Measurements from ENCODE around the gene ARRB1.

The ARRB1 gene

GRCh38 chr11:75303544-75304224 lies 47.8 kb downstream of the ARRB1 start:
- no peak overlapping the region for H3K4me3 ChIP-seq (ENCODE audit: low read depth, low read length)

DNA sequence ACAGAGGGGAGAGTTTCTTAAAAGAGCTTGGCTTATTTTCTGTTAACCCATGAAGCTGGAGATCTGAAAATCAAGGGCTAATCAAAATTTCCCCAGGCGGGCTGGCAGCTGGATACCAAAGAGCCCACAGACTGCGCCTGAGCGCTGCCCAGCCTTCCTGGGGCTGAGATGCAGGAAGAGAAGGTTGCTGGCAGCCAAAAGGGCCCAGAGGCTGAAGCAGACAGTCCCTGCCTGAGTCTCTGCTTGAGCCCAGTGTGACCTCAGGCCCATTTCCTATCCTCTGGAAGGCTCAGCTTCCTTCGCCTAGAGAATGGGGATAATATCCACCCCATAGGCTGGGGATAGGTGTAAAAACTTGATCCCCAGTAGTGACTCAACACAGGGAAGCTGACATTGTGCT lies 49.1 kb downstream of the ARRB1 start:
- H3K4me3 ChIP-seq (ENCODE audit: low read depth, low read length) = no peak overlapping the region

DNA sequence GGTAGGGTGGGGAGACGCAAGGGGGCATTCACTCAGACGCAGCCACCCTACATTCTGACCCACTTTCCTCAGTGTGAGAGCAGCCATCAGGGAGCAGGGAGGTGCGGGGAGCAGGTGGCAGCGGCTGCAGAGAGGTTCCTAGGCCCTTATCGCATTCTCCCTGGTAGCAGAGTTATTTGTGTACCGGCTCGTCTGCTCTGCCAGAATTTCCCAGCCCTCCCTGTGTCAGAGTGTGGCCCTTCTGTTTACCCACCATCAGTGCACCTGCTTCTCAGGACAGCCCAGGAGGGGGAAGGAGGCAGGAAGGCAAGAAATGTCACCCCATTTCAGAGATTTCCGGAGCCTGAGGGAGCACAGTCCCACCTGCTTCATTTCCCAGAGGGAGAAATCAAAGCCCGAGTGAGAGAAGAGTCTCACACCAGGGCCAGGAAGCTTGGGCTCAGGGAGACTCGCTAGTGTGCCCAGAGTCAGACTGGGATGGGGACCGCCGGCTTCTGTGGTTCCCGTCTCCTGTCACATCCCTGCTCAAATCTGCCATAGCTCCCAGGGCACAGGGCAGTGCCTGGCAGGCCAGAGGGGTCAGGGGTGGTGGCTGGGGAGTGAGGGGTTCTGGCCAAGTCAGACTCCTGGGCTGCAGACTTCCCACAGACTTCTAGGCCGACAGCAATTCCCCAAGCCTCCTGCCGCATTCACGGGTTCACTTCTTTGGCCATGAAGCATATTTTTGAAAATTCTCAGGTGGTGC lies 49.7 kb downstream of the ARRB1 start:
- no peak overlapping the region for H3K4me3 ChIP-seq (ENCODE audit: low read depth, low read length)

- H3K4me3 ChIP-seq (ENCODE audit: low read depth, low read length) = no peak overlapping the region
Measured at GRCh38 chr11:75301131-75301530, 50.3 kb downstream of the ARRB1 start.

GRCh38 chr11:75298976-75299260 lies 52.5 kb downstream of the ARRB1 start:
- no peak overlapping the region for H3K4me3 ChIP-seq (ENCODE audit: low read depth, low read length)

GRCh38 chr11:75298191-75298975 lies 53.1 kb downstream of the ARRB1 start:
- no peak overlapping the region for H3K4me3 ChIP-seq (ENCODE audit: low read depth, low read length)

GRCh38 chr11:75293903-75294302 lies 57.6 kb downstream of the ARRB1 start:
- no peak overlapping the region for H3K4me3 ChIP-seq (ENCODE audit: low read depth, low read length)

- H3K4me3 ChIP-seq (ENCODE audit: low read depth, low read length) = no peak overlapping the region
Measured at GRCh38 chr11:75292943-75293342, 58.5 kb downstream of the ARRB1 start.

- H3K4me3 ChIP-seq (ENCODE audit: low read depth, low read length) = no peak overlapping the region
Measured at GRCh38 chr11:75291741-75292140, 59.7 kb downstream of the ARRB1 start.

GRCh38 chr11:75289919-75290318 lies 61.5 kb downstream of the ARRB1 start:
- no peak overlapping the region for H3K4me3 ChIP-seq (ENCODE audit: low read depth, low read length)

DNA sequence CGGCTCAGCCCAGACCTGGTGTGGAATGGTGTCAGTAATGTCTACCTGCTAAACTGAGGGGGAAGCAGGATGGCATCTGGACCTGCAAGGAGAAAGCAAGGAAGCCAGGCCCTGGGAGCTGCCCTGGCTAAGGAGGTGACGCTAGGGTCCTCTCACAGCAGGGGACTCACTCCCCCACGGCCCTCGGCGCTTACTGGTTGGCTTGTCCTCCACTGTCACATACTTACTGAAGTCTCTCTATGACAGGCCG lies 62.0 kb downstream of the ARRB1 start:
- H3K4me3 ChIP-seq (ENCODE audit: low read depth, low read length) = no peak overlapping the region

GRCh38 chr11:75287579-75287978 lies 63.9 kb downstream of the ARRB1 start:
- H3K4me3 ChIP-seq (ENCODE audit: low read depth, low read length) = no peak overlapping the region

- H3K4me3 ChIP-seq (ENCODE audit: low read depth, low read length) = no peak overlapping the region
Measured at GRCh38 chr11:75286826-75287465, 64.5 kb downstream of the ARRB1 start.

- H3K4me3 ChIP-seq (ENCODE audit: low read depth, low read length) = no peak overlapping the region
Measured at GRCh38 chr11:75285776-75286360, 65.6 kb downstream of the ARRB1 start.

- no peak overlapping the region for H3K4me3 ChIP-seq (ENCODE audit: low read depth, low read length)
Measured at GRCh38 chr11:75283391-75283931, 68.0 kb downstream of the ARRB1 start.

- H3K4me3 ChIP-seq (ENCODE audit: low read depth, low read length) = no peak overlapping the region
Measured at GRCh38 chr11:75281469-75282095, 69.9 kb downstream of the ARRB1 start.

DNA sequence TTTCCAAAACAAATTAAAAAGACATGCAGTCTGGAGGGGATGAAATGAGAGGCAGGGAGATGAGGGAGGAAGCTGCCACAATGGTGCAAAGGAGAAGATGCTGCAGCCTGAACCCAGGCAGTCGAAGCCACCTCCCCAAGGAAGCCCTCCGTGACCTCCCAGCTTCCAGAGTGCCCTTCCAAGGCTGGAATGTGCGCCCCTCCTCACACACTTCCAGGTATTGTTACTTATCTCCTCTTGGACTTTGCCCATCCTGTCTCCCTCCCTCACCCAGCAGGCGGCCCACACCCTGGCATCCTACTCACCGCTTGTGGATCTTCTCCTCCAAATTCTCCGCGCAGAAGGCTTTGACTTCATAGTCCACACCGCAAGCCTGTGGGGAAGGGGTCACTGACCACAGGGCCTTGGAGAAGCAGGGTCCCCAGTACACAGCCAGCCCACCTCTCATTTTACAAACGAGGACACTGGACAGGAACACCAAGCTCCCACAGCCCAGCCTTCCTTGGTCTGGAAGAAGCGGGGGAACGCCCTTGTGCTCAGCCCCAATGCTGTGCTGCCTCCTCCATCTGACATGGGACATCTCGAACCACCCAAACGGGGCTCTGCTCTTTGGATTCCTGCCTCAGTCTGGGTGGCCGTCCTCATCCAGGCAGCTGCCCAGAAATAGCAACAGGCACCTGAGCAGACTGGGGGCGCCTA lies 70.5 kb downstream of the ARRB1 start:
- H3K4me3 ChIP-seq (ENCODE audit: low read depth, low read length) = no peak overlapping the region

DNA sequence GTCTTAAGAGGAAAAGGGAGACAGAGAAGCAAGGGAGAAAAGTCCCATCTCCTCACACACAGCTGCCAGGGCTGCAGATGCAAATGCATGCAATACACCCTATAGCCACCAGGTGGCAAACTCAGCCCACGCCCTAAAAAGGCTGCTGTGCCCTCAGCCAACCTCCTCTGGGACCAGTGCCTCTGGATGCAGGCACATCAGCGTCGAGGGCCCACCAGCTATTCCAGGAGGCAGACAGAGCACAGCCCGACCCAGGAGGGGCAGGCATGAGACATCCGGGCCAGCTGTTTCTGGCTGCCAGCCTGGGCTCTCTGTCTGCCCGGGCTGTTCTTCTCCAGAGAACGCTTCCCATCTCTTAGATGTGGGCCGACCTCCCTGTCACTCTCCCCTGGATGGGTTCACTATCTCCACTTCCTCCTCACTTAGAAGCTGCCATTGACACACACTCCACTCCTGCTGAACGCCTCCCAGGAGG lies 71.2 kb downstream of the ARRB1 start:
- no peak overlapping the region for H3K4me3 ChIP-seq (ENCODE audit: low read depth, low read length)

DNA sequence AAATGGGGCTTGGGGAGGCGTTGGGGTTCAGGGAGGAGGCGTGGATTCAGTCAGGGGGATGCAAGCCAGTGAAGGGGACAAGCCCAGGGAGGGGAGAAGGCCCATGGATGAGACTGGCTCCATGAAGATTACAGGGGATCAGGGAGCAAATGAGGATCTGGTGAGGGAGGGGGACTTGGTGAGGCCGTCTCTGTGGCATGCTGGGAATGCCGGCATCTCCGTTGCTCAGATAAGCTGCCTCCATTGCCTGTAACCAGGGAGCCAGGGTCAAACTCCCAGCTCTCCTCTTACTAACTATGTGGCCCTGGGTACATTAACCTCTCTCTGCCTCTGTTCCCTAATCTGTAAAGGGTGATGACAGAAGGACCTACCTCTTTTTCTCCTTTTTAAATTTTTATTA lies 72.2 kb downstream of the ARRB1 start:
- no peak overlapping the region for H3K4me3 ChIP-seq (ENCODE audit: low read depth, low read length)

Data from iPS-11a (cell line).